Thyroid gland (tissue), 4 donors: Measurements from ENCODE around the gene SLC8A1. TPM values are rescaled to one million over a fixed set of nuclear protein-coding genes. Genes with fewer than 3 reads are reported as not detected.

ENCODE experiments used
- DNase-seq, 2 donors: peaks; one replicate each; pipeline ENCODE4 v3.0.0-alpha.2; 2019
- H3K27ac ChIP-seq, 3 donors: fragments of 200-600 bp; sonication (generic); 1 replicate in 2 of 3; 2 replicates in 1 of 3; pipeline ENCODE4 v1.5.1; 2016 to 2019; ENCODE audit warnings: mild to moderate bottlenecking in 1 of 3, moderate library complexity in 1 of 3
- H3K27me3 ChIP-seq: fragments of 200-600 bp; sonication (generic); one replicate; pipeline ENCODE4 v1.5.1; 2019
- H3K36me3 ChIP-seq, 2 donors: fragments of 200-600 bp; sonication (generic); one replicate each; pipeline ENCODE4 v1.5.1; 2016 to 2019
- H3K4me1 ChIP-seq, 2 donors: fragments of 200-600 bp; sonication (generic); one replicate each; pipeline ENCODE4 v1.5.1; 2017 to 2019
- H3K4me3 ChIP-seq, 3 donors: fragments of 200-600 bp; sonication (generic); replicated peaks in 1 of 3; 1 replicate in 2 of 3; 2 replicates in 1 of 3; pipeline ENCODE4 v1.5.1; 2016; ENCODE audit warnings: mild to moderate bottlenecking in 1 of 3
- H3K9me3 ChIP-seq: fragments of 200-600 bp; sonication (generic); one replicate; pipeline ENCODE4 v1.5.1; 2017
- CTCF ChIP-seq, 6 experiments: fragments of 200-600 bp in 3 of 6; fragments of 450-650 bp in 3 of 6; sonication (generic) in 3 of 6; IDR thresholded peaks; one replicate each; pipeline ENCODE4 v1.5.1; 2016 to 2019; ENCODE audit warnings: antibody characterized with exemption in 6 of 6, mild to moderate bottlenecking in 2 of 6, inconsistent platforms in 1 of 6, moderate library complexity in 1 of 6
- POLR2A ChIP-seq, 2 donors: fragments of 450-650 bp; IDR thresholded peaks; one replicate each; pipeline ENCODE4 v1.6.1; 2017; ENCODE audit warnings: antibody characterized with exemption in 2 of 2, mild to moderate bottlenecking in 2 of 2, moderate library complexity in 1 of 2
- WGBS, 2 donors: methylation state at CpG; one replicate each; pipeline ENCODE4 v1.1.5; 2017; 5-methylcytosine and 5-hydroxymethylcytosine counted together
- intact Hi-C: fragments of 100-400 bp; cut with DNase I; formaldehyde crosslinking; loops from one replicate; pipeline ENCODE4 v1.15.1; 2023
- total RNA-seq, 4 donors: library from RNA; depleted of rRNA; stranded (reverse); fragments of >200 nt; gene quantifications; one replicate each; pipeline ENCODE4 v1.2.3, GENCODE V29; 2016

Gene SLC8A1
- total RNA-seq, 4 donors from 2014 or later = 2.0 to 5.1 (median 4.4) TPM

DNA sequence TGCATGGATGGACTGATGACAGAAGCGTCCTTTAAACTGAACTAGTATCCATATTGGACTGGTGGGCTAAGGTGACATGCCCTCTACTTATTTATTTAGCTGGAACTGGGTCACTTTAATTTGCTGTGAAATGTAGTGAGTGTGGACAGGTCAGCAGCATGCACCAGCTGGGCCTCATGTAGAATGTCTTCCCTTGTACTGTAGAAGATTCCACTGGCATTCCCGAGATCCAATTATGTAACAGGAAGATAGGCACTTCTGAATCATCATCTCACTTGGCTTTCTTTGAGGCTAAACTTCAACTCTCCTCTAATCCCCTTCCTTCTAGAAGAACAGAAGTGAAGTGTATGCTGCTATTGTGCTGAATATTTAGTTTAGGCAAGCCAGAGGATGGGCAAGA, 296.2 kb downstream of the SLC8A1 start:
- intact Hi-C loops = no loop called here
- Histone ChIP-seq H3K4me3 (no peak overlapping the region), H3K27ac (no peak overlapping the region), H3K9me3 (no peaks in the 10 kb centered on the region), H3K27me3 (no peaks in the 10 kb centered on the region), H3K4me1 (no peaks in the 10 kb centered on the region), H3K36me3 (no peaks in the 10 kb centered on the region)
- TF ChIP-seq CTCF (IDR thresholded peaks at IDR 0.05) = no peak
- TF ChIP-seq POLR2A (IDR thresholded peaks at IDR 0.05) = no peak
- no peak for DNase-seq
- 92 to 96% methylated on average over 2 of the region's 2 CpGs for WGBS, 2 donors

GRCh38 chr2:40150266-40150665, 301.6 kb downstream of the SLC8A1 start:
- no peak for DNase-seq
- Histone ChIP-seq H3K27ac (no peak overlapping the region), H3K4me3 (no peak overlapping the region), H3K36me3 (no peaks in the 10 kb centered on the region), H3K4me1 (no peaks in the 10 kb centered on the region), H3K27me3 (no peaks in the 10 kb centered on the region), H3K9me3 (no peaks in the 10 kb centered on the region)
- 76 to 80% methylated on average over 4 of the region's 4 CpGs for WGBS, 2 donors
- TF ChIP-seq POLR2A (IDR thresholded peaks at IDR 0.05) (no peak), CTCF (IDR thresholded peaks at IDR 0.05) (no peak)
- intact Hi-C loops = no loop called here

- H3K27ac ChIP-seq = no peak overlapping the region
- no peaks in the 10 kb centered on the region for H3K36me3 ChIP-seq
- H3K4me3 ChIP-seq = no peak overlapping the region
- no peaks in the 10 kb centered on the region for H3K4me1 ChIP-seq
- 87 to 90% methylated on average over 6 of the region's 6 CpGs for WGBS, 2 donors
- TF ChIP-seq POLR2A (IDR thresholded peaks at IDR 0.05) (no peak), CTCF (IDR thresholded peaks at IDR 0.05) (no peak)
- intact Hi-C loops = no loop called here
- H3K27me3 ChIP-seq = no peaks in the 10 kb centered on the region
- H3K9me3 ChIP-seq = no peaks in the 10 kb centered on the region
- no peak for DNase-seq
Observed at GRCh38 chr2:40148334-40148733, 303.6 kb downstream of the SLC8A1 start.

GRCh38 chr2:40147360-40147759, 304.5 kb downstream of the SLC8A1 start:
- Histone ChIP-seq H3K4me3 (no peak overlapping the region), H3K4me1 (no peaks in the 10 kb centered on the region), H3K36me3 (no peaks in the 10 kb centered on the region), H3K9me3 (no peaks in the 10 kb centered on the region), H3K27ac (no peak overlapping the region), H3K27me3 (no peaks in the 10 kb centered on the region)
- 49 to 59% methylated on average over 2 of the region's 2 CpGs for WGBS, 2 donors
- no peak for TF ChIP-seq CTCF (IDR thresholded peaks at IDR 0.05)
- TF ChIP-seq POLR2A (IDR thresholded peaks at IDR 0.05) = no peak
- intact Hi-C loops = no loop called here
- no peak for DNase-seq

GRCh38 chr2:40144022-40144421, 307.9 kb downstream of the SLC8A1 start:
- Histone ChIP-seq H3K4me3 (no peak overlapping the region), H3K4me1 (no peaks in the 10 kb centered on the region), H3K27me3 (no peaks in the 10 kb centered on the region), H3K9me3 (no peaks in the 10 kb centered on the region), H3K36me3 (no peaks in the 10 kb centered on the region), H3K27ac (no peak overlapping the region)
- TF ChIP-seq POLR2A (IDR thresholded peaks at IDR 0.05) = no peak
- no peak for TF ChIP-seq CTCF (IDR thresholded peaks at IDR 0.05)
- no peak for DNase-seq
- intact Hi-C loops = no loop called here
